Measurements from ENCODE around the gene TTYH3. TPM values are rescaled to one million over a fixed set of nuclear protein-coding genes. Genes with fewer than 3 reads are reported as not detected.

Gene TTYH3
- total and polyA plus RNA-seq, 2 of the 13 experiments (the other 11 are each of a cell fraction or from before 2014, with no cell fraction given), result 26.3 to 50.0 TPM

- no peak for TF ChIP-seq ATF7 (IDR thresholded peaks at IDR 0.05)
- TF ChIP-seq ATF7 (CRISPR knock-in tag; IDR thresholded peaks at IDR 0.05), result 0 out of 2 replicates have a peak, but pooled peaks have one; percentile 45
- TF ChIP-seq ZNF557 (CRISPR knock-in tag; IDR thresholded peaks at IDR 0.05), result peak; percentile 59; the same call in 1 of the 2 replicates
- TF ChIP-seq FOXA1 (IDR thresholded peaks at IDR 0.05), result no peak
- peak; percentile 75 for TF ChIP-seq FOXA1 (CRISPR knock-in tag; IDR thresholded peaks at IDR 0.05)
- TF ChIP-seq, protein P1, sequence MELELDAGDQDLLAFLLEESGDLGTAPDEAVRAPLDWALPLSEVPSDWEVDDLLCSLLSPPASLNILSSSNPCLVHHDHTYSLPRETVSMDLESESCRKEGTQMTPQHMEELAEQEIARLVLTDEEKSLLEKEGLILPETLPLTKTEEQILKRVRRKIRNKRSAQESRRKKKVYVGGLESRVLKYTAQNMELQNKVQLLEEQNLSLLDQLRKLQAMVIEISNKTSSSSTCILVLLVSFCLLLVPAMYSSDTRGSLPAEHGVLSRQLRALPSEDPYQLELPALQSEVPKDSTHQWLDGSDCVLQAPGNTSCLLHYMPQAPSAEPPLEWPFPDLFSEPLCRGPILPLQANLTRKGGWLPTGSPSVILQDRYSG (CRISPR knock-in tag; IDR thresholded peaks at IDR 0.05), result no peak; the same call in 1 of the 2 replicates
- TF ChIP-seq ZNF205 (CRISPR knock-in tag; IDR thresholded peaks at IDR 0.05), result no peak
- no peak for TF ChIP-seq ZNF549 (CRISPR knock-in tag; IDR thresholded peaks at IDR 0.05)
- TF ChIP-seq FOXC1 (CRISPR knock-in tag; IDR thresholded peaks at IDR 0.05; ENCODE audit: borderline replicate concordance), result peak; percentile 83; the same call in 1 of the 2 replicates
- no peak for TF ChIP-seq TEAD2 (CRISPR knock-in tag; IDR thresholded peaks at IDR 0.05)
- peak; percentile 95 for TF ChIP-seq TBX2 (CRISPR knock-in tag; IDR thresholded peaks at IDR 0.05; ENCODE audit: borderline replicate concordance)
- TF ChIP-seq POGK (CRISPR knock-in tag; conservative IDR thresholded peaks at IDR 0.05), result peak; percentile 89
- TF ChIP-seq ETV6 (CRISPR knock-in tag; conservative IDR thresholded peaks at IDR 0.05), result peak; percentile 29; the same call in 1 of the 2 replicates
- peak; percentile 92 for TF ChIP-seq DNMT3B (CRISPR knock-in tag; conservative IDR thresholded peaks at IDR 0.05)
- TF ChIP-seq, protein P2, sequence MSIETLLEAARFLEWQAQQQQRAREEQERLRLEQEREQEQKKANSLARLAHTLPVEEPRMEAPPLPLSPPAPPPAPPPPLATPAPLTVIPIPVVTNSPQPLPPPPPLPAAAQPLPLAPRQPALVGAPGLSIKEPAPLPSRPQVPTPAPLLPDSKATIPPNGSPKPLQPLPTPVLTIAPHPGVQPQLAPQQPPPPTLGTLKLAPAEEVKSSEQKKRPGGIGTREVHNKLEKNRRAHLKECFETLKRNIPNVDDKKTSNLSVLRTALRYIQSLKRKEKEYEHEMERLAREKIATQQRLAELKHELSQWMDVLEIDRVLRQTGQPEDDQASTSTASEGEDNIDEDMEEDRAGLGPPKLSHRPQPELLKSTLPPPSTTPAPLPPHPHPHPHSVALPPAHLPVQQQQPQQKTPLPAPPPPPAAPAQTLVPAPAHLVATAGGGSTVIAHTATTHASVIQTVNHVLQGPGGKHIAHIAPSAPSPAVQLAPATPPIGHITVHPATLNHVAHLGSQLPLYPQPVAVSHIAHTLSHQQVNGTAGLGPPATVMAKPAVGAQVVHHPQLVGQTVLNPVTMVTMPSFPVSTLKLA (IDR thresholded peaks at IDR 0.05), result peak; percentile 57; the same call in 1 of the 2 replicates
- no peak for TF ChIP-seq MED8 (CRISPR knock-in tag; IDR thresholded peaks at IDR 0.05; ENCODE audit: insufficient replicate concordance)
- TF ChIP-seq ZNF83 (CRISPR knock-in tag; IDR thresholded peaks at IDR 0.05; ENCODE audit: borderline replicate concordance), result peak; percentile 66; the same call in 1 of the 2 replicates
- peak; percentile 70 for TF ChIP-seq ZNF292 (CRISPR knock-in tag; IDR thresholded peaks at IDR 0.05; ENCODE audit: borderline replicate concordance, low read depth)
- TF ChIP-seq THYN1 (CRISPR knock-in tag; IDR thresholded peaks at IDR 0.05; ENCODE audit: borderline replicate concordance, low read depth), result no peak
- TF ChIP-seq ZSCAN22 (CRISPR knock-in tag; IDR thresholded peaks at IDR 0.05), result no peak
- TF ChIP-seq ZNF724P (CRISPR knock-in tag; IDR thresholded peaks at IDR 0.05; ENCODE audit: borderline replicate concordance), result peak; percentile 75; the same call in 1 of the 2 replicates
- peak; percentile 93; the same call in 1 of the 2 replicates for TF ChIP-seq PLSCR1 (CRISPR knock-in tag; IDR thresholded peaks at IDR 0.05; ENCODE audit: borderline replicate concordance)
- TF ChIP-seq ZFYVE20 (CRISPR knock-in tag; IDR thresholded peaks at IDR 0.05; ENCODE audit: borderline replicate concordance, low read depth), result no peak
- peak; percentile 94 for TF ChIP-seq ZFX (CRISPR knock-in tag; IDR thresholded peaks at IDR 0.05; ENCODE audit: low read depth)
- TF ChIP-seq KLF13 (CRISPR knock-in tag; IDR thresholded peaks at IDR 0.05), result no peak
- TF ChIP-seq LCORL (IDR thresholded peaks at IDR 0.05), result no peak
- peak; percentile 90 for TF ChIP-seq LCORL (CRISPR knock-in tag; IDR thresholded peaks at IDR 0.05)
These were observed 31.5 kb downstream of the TTYH3 start (continued) for GRCh38 chr7:2663121-2663886.

All from HepG2 (cell line).